OCI-LY3 (cell line): ENCODE measurements around the gene TIMM17A.

Experiments used
- CTCF ChIP-seq: fragments of 200-600, 300-600 bp; sonication (generic); IDR thresholded peaks from 2 replicates; pipeline ENCODE4 v1.5.1; 2014; ENCODE audit warnings: antibody characterized with exemption, low read length, low read depth
- EZH2phosphoT487 ChIP-seq: fragments of 200-600 bp; shearing (Covaris generic); IDR thresholded peaks from 2 replicates; pipeline ENCODE4 v1.6.1; 2018; ENCODE audit warnings: antibody characterized with exemption, mixed run types, low read depth

- TF ChIP-seq CTCF (no peak), EZH2phosphoT487 (no peak)
These were observed 37.0 kb upstream of the TIMM17A start for GRCh38 chr1:201918343-201918742.
